Esophagus mucosa (tissue), 1 donor: Measurements from ENCODE around the gene CENPS. TPM values are rescaled to one million over a fixed set of nuclear protein-coding genes. Genes with fewer than 3 reads are reported as not detected.
"Not testable (repeated sequence)": the region's sequence is repeated elsewhere in the genome, so short reads cannot be mapped to it uniquely, and the experiment has no call there.

ENCODE experiments used
- ATAC-seq: fragments of 200-7000 bp; cut with Tn5 transposase; one replicate; pipeline ENCODE4 v1.9.1; 2020
- total RNA-seq: library from RNA; stranded (reverse); gene quantifications from one replicate; pipeline ENCODE4 v1.2.4, GENCODE V29; 2023
- donor health status: DM: yes; HTN: yes; CAD: no.

CENPS gene
- total RNA-seq, 1 donor from 2014 or later = 11.8 TPM

- ATAC-seq = no peak
Measured at GRCh38 chr1:10421637-10422036, 8.6 kb upstream of the CENPS start.

GRCh38 chr1:10424034-10424433 is 6.2 kb upstream of the CENPS start:
- ATAC-seq = peak; percentile 14

GRCh38 chr1:10424651-10425050 is 5.6 kb upstream of the CENPS start:
- ATAC-seq = no peak

GRCh38 chr1:10425826-10426534 is 4.3 kb upstream of the CENPS start:
- not testable (repeated sequence) for ATAC-seq

DNA sequence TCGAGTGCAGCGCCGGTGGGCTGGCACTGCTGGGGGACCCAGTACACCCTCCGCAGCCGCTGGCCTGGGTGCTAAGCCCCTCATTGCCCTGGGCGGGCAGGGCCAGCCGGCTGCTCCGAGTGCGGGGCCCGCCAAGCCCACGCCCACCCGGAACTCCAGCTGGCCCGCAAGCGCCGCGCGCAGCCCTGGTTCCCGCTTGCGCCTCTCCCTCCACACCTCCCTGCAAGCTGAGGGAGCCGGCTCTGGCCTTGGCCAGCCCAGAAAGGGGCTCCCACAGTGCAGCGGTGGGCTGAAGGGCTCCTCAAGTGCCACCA is 3.7 kb upstream of the CENPS start:
- not testable (repeated sequence) for ATAC-seq

- no peak for ATAC-seq
Measured at GRCh38 chr1:10428984-10429383, 1.2 kb upstream of the CENPS start.

- ATAC-seq = no peak
Measured at GRCh38 chr1:10429868-10430215, 391 bp upstream of the CENPS start.

GRCh38 chr1:10431070-10431730 is 967 bp downstream of the CENPS start:
- no peak for ATAC-seq

- ATAC-seq = no peak
Measured at GRCh38 chr1:10432910-10433700, 2.9 kb downstream of the CENPS start.

DNA sequence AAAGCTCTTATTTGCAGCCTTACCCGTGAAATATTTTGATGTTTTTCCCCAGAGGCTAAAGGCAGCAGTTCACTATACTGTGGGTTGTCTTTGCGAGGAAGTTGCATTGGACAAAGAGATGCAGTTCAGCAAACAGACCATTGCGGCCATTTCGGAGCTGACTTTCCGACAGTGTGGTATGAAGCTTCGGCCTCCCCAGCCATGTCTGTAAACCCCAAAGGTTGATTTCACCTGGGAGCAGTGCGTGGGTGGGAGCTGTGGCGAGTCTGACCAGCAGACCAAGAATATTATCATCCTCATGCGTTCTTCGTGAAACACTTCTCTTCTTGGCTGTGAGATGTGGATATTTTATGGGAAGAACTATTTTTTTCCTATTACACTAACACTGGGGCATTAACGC is 3.6 kb downstream of the CENPS start:
- no peak for ATAC-seq

- no peak for ATAC-seq
Measured at GRCh38 chr1:10434590-10434989, 4.4 kb downstream of the CENPS start.

DNA sequence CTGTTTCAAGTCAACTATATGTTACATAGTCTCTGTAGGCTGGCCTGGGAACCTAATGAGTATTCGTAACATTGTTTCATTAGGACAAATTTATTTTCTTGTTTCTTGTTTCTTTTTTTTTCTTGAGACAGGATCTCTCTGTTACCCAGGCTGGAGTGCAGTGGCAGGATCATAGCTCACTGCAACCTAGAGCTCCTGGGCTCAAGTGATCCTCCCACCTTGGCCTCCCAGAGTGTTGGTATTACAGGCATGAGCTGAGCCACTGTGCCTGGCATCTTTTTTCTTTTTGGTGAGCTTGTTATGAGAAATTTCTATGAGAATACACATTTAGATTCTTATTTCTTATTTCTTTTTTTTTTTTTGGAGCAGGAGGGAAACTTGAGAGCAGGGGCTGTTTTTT is 6.8 kb downstream of the CENPS start:
- ATAC-seq = no peak

- no peak for ATAC-seq
Measured at GRCh38 chr1:10438677-10439163, 8.5 kb downstream of the CENPS start.

- no peak for ATAC-seq
Measured at GRCh38 chr1:10440305-10440704, 10.1 kb downstream of the CENPS start.

DNA sequence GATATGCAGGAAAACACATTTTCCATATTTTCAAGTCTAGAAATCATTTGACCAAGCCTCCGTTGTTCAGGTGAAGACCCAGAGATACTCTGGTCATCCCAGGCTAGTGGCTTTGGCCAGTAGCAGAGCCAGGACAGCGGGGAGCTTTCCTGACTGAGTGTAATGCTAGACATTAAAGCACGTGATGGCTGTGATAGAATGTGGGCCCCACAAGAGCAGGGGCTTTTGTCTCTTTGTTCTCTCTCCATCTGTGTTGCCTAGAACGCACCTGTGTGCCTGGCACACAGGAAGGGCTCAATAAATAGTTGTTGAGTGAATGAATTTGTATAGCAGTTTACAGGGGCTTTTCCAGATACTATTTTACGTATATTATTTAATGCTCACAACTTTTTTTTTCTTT is 10.6 kb downstream of the CENPS start:
- ATAC-seq = no peak

DNA sequence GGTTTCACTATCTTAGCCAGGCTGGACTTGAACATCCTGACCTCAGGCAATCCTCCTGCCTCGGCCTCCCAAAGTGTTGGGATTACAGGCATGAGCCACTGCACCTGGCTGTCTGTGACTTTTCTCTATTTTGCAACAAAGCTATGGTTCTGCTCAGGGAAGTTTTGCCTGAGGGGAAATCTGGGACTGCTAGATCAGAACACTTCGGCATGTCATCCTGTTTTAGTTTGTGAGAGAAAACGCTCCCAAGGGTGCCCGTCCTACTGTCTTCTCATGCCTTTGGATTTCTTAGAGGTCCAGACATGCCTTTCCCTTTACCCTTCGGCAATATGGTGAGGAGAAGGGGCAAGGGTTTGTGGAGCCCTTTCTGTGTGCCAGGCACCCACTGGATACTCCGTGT is 14.0 kb downstream of the CENPS start:
- peak; percentile 11 for ATAC-seq

DNA sequence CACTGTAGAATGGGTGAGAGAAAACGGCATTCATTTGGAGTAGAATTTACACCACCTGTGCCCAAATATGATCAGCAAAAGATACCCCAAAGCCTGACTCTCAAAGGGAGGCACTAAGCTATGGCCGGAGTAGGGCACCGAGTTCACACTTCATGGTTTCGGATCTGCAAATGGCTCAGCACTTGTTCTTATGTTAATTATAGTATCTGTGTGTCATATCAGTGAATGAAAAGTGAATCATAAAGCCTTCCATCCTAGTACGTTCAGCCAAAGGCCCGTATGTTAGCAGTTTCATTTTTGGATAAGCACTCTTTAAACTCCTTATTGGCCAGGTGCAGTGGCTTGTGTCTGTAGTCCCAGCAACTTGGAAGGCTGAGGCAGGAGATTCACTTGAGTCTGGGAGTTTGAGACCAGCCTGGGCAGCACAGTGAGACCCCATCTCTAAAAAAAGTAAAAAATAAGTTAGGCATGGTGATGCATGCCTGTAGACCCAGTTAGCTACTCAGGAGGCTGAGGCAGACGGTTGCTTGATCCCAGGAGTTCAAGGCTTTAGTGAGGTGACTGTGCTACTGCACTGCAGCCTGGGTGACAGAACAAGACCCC is 14.7 kb downstream of the CENPS start:
- ATAC-seq = peak; percentile 56

DNA sequence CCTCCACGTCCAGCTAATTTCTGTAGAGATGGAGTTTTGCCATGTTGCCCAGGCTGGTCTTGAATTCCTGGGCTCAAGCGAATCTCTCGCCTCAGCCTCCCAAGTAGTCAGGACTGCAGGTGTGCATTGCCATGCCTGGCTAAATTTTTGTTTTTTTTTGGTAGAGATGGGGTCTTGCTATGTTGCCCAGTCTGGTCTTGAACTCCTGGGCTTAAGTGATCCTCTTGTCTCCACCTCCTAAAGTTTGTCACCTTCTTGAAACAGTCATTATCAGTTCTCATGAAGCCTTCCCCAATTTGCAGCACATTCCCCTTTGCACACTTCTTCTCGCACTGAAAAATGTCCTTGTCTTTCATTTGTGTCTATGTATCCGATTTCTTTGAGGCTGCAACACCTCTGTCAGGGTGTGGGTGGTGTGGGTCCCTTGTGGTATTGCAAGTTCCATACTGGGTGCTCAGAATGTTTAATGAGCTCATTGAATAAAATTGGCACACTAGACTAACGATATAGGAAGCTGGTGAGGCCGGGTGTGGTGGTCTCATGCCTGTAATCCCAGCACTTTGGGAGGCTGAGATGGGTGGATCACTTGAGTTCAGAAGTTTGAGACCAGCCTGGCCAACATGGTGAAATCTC is 16.7 kb downstream of the CENPS start:
- ATAC-seq = no peak

DNA sequence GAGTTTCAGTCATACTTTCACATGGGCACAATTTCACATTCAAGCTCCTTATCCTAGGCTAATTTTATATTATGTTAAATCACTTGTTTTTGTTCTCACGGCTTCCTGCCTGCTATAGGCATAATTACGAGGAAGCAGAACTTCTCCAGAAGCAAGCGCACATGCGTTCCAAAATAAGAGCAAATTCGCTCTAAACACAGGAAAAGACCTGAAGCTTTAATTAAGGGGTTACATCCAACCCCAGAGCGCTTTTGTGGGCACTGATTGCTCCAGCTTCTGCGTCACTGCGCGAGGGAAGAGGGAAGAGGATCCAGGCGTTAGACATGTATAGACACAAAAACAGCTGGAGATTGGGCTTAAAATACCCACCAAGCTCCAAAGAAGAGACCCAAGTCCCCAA is 19.5 kb downstream of the CENPS start, which contains the start of gene CORT:
CORT (plus strand) TSS at position 281 of the 400 bp plus-strand sequence. CDS start 193 bp downstream, outside the sequence.
- no peak for ATAC-seq

DNA sequence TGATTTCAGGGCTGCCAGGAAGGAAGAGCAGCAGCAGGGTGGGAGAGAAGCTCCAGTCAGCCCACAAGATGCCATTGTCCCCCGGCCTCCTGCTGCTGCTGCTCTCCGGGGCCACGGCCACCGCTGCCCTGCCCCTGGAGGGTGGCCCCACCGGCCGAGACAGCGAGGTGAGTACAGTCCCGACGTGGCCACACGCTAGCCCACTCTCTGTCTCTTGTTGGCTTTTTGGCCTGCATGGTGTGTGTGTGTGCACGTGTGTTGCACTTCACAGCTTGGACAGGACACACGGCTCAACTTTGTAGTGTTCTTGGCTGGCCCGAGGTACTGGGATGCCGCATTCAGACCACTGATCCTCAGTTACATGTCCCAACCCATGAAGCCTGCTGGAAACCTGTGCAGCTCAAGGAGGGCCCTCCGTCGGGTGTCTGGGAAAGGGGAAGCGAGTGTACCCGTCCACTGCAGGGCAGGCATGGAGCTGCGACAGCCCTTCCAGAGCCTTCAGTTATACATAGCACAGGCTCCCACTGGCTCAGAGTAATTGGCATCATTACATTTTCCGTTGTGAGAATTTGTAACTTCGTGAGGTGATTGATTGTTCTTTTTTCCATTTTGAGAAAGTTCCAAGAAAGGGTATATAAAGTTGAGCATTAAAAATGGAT is 20.1 kb downstream of the CENPS start:
- peak; percentile 10 for ATAC-seq

GRCh38 chr1:10450836-10451235 is 20.6 kb downstream of the CENPS start:
- ATAC-seq = no peak

DNA sequence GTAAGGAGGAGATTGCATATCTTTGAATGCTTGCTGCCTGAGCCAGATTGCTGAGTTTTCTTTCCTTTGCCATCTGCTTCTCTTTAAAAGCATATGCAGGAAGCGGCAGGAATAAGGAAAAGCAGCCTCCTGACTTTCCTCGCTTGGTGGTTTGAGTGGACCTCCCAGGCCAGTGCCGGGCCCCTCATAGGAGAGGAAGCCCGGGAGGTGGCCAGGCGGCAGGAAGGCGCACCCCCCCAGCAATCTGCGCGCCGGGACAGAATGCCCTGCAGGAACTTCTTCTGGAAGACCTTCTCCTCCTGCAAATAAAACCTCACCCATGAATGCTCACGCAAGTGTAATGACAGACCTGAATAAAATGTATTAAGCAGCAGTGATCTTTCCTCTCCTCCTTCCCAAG is 21.1 kb downstream of the CENPS start:
- no peak for ATAC-seq
